ENCODE measurements around the gene ZBTB16. TPM values are rescaled to one million over a fixed set of nuclear protein-coding genes. Genes with fewer than 3 reads are reported as not detected.

The ZBTB16 gene
- total and polyA plus RNA-seq, 2 of the 4 experiments (the other 2 are of a cell fraction) = not detected

DNA sequence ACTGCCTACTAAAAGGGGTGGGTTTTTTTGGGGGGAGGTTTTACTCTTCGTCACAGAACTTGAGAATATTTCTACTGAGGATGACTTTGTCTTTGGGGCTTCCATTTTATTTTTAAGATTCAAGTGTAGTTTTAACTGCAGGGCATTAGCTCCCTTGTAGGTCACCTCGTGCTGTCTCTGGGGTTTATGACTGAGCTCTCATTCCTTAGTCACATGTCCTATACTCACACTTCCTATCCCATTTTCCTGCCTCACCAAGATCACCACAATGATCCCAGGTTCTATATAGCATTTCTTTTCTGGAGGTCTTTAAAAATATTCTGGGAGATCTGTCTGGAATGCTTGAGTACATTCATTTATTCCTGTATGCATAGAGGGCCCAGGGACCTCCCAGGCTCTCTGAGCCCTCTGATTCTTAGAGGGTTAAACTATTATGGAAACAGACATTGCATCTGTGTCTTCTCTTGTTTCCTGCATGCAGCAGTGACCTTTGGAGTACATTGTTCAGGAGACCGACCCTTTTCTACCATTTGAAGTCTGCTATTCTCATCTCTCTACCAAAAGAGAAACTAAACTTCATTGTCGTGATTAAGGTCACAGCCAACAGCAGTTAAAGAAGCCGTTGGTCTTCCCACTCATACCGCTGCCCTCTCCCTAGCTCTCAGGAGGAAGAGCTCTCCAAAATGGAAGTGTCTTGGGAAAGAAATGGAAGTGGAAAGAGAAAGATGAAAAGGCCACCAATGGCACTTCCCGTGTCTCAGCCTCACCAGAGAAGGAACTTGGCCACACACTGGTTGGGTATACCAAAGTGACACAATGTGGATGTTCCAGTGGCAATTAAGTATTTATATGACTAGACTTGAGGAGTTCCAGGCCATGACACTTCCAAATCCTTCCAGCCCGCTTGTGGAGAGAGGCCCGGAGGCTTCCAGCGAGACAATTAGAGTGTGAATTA is 77.5 kb downstream of the ZBTB16 start:
- Histone ChIP-seq H3K4me1 (ENCODE audit: control insufficient read depth, insufficient read depth, low read length) (no peaks in the 10 kb centered on the region), H3K9me1 (ENCODE audit: insufficient read depth, low read length) (no peaks in the 10 kb centered on the region), H2BK5ac (ENCODE audit: low read depth, low read length, poor library complexity, severe bottlenecking) (no peak overlapping the region), H3K23ac (ENCODE audit: low read depth, low read length) (no peak overlapping the region), H3K27ac (ENCODE audit: insufficient read depth, low read length) (no peak overlapping the region), H4K8ac (ENCODE audit: low read depth in 2 of 2, low read length in 2 of 2) (no peak overlapping the region), H2BK20ac (ENCODE audit: low read depth, low read length) (no peak overlapping the region), H3K18ac (ENCODE audit: low read depth, low read length) (no peak overlapping the region), H3K14ac (replicated peaks; ENCODE audit: low read depth, low read length) (no peak overlapping the region), H3K4me3 (ENCODE audit: insufficient read depth, low read depth, low read length) (no peak overlapping the region), H3K4ac (ENCODE audit: low read depth, low read length) (no peak overlapping the region), H4K20me1 (ENCODE audit: insufficient read depth, low read length) (no peaks in the 10 kb centered on the region), H3K4me2 (ENCODE audit: low read depth, low read length) (no peak overlapping the region), H3K9me3 (ENCODE audit: control insufficient read depth, insufficient read depth, low read length) (no peaks in the 10 kb centered on the region), H3K36me3 (ENCODE audit: control insufficient read depth, insufficient read depth, low read length) (no peaks in the 10 kb centered on the region), H3K27me3 (ENCODE audit: control insufficient read depth, insufficient read depth, low read length) (peaks cover 27% of the 10 kb centered on the region), H2AK9ac (replicated peaks; ENCODE audit: low read depth, low read length, poor library complexity) (no peak overlapping the region), H3K56ac (ENCODE audit: extremely low read depth, insufficient read depth, low read length) (no peak overlapping the region), H2AFZ (replicated peaks; ENCODE audit: low read length, poor library complexity) (no peak overlapping the region), H4K5ac (ENCODE audit: low read depth, low read length) (no peak overlapping the region), H2BK120ac (ENCODE audit: low read depth, low read length) (no peak overlapping the region), H4K91ac (ENCODE audit: insufficient read depth, low read depth, low read length) (no peak overlapping the region), H3K79me1 (ENCODE audit: low read depth in 1 of 2, low read length in 2 of 2) (no peaks in the 10 kb centered on the region), H2BK15ac (ENCODE audit: low read depth, low read length) (no peak overlapping the region), H3K9ac (ENCODE audit: low read depth, low read length) (no peak overlapping the region), H2AK5ac (ENCODE audit: low read depth, low read length) (no peak overlapping the region)
- no peak for ATAC-seq (ENCODE audit: low read depth)
- no CpG with 5 or more reads among the region's 10 CpGs for WGBS, 2 experiments (ENCODE audit: extremely low coverage in 2 of 2, insufficient read length in 1 of 2)
- intact Hi-C loops (cut with micrococcal nuclease) (no loop called here), dilution Hi-C loops (cut with HindIII; ENCODE audit: low sequenced_read_pairs, unreplicated experiment) (no loop called here), in situ Hi-C loops (cut with MboI; ENCODE audit: low sequenced_read_pairs) (no loop called here)
- CTCF ChIA-PET = no interaction called here
- POLR2A ChIA-PET (ENCODE audit: unreplicated experiment) = no interaction called here
- BruUV-seq (replicated peaks) = no TSS peak
- DNase-seq = no peak
- TF ChIP-seq CEBPB (IDR thresholded peaks at IDR 0.05; ENCODE audit: low read depth, low read length) (no peak), RAD21 (IDR thresholded peaks at IDR 0.05; ENCODE audit: low read length) (no peak), NFE2L2 (IDR thresholded peaks at IDR 0.05; ENCODE audit: low read depth, low read length) (no peak), RCOR1 (IDR thresholded peaks at IDR 0.05; ENCODE audit: insufficient replicate concordance, low read length) (no peak), MAZ (IDR thresholded peaks at IDR 0.05; ENCODE audit: borderline replicate concordance, low read depth, low read length) (no peak), MXI1 (IDR thresholded peaks at IDR 0.05; ENCODE audit: borderline replicate concordance, low read depth, low read length) (no peak), CHD1 (IDR thresholded peaks at IDR 0.05; ENCODE audit: low read depth, low read length) (no peak), SMC3 (IDR thresholded peaks at IDR 0.05; ENCODE audit: low read depth, low read length) (no peak), FOS (IDR thresholded peaks at IDR 0.05; ENCODE audit: low read depth, low read length) (no peak), RFX5 (IDR thresholded peaks at IDR 0.05; ENCODE audit: low read depth, low read length) (no peak), CTCF (conservative IDR thresholded peaks at IDR 0.05; ENCODE audit: low read depth, low read length) (no peak), POLR2A (IDR thresholded peaks at IDR 0.05; ENCODE audit: low read depth, low read length) (no peak), BHLHE40 (IDR thresholded peaks at IDR 0.05; ENCODE audit: low read depth, low read length) (no peak)
- TF ChIP-seq, protein P1, sequence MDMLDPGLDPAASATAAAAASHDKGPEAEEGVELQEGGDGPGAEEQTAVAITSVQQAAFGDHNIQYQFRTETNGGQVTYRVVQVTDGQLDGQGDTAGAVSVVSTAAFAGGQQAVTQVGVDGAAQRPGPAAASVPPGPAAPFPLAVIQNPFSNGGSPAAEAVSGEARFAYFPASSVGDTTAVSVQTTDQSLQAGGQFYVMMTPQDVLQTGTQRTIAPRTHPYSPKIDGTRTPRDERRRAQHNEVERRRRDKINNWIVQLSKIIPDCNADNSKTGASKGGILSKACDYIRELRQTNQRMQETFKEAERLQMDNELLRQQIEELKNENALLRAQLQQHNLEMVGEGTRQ (IDR thresholded peaks at IDR 0.05; ENCODE audit: low read depth, low read length) = no peak
- TF ChIP-seq, protein P2, sequence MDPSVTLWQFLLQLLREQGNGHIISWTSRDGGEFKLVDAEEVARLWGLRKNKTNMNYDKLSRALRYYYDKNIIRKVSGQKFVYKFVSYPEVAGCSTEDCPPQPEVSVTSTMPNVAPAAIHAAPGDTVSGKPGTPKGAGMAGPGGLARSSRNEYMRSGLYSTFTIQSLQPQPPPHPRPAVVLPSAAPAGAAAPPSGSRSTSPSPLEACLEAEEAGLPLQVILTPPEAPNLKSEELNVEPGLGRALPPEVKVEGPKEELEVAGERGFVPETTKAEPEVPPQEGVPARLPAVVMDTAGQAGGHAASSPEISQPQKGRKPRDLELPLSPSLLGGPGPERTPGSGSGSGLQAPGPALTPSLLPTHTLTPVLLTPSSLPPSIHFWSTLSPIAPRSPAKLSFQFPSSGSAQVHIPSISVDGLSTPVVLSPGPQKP (IDR thresholded peaks at IDR 0.05; ENCODE audit: borderline replicate concordance, low read depth, low read length) = no peak

All from IMR-90 (cell line).